HepG2 (cell line): ENCODE measurements around the gene AUH. TPM values are rescaled to one million over a fixed set of nuclear protein-coding genes. Genes with fewer than 3 reads are reported as not detected.

ENCODE experiments used
- CEBPB ChIP-seq: IDR thresholded peaks from 2 replicates; pipeline ENCODE4 v1.6.1; 2011; ENCODE audit warnings: low read depth, low read length, improper control_type of control experiment, borderline replicate concordance
- GTF3A ChIP-seq: sonication (generic); formaldehyde crosslinking; conservative IDR thresholded peaks from 2 replicates; pipeline ENCODE4 v1.4.0; 2020; ENCODE audit warnings: mild to moderate bottlenecking, missing genetic modification reagents
- HDAC2 ChIP-seq: sonication (generic); formaldehyde crosslinking; IDR thresholded peaks from 2 replicates; pipeline ENCODE4 v1.4.0; 2020; ENCODE audit warnings: missing genetic modification reagents
- JUND ChIP-seq: sonication (generic); formaldehyde crosslinking; IDR thresholded peaks from 2 replicates; pipeline ENCODE4 v1.8.0; 2022; ENCODE audit warnings: mild to moderate bottlenecking, missing genetic modification reagents
- KLF13 ChIP-seq: sonication (generic); formaldehyde crosslinking; IDR thresholded peaks from 2 replicates; pipeline ENCODE4 v1.4.0; 2020; ENCODE audit warnings: mild to moderate bottlenecking, missing genetic modification reagents
- MAFG ChIP-seq: sonication (generic); formaldehyde crosslinking; IDR thresholded peaks from 2 replicates; pipeline ENCODE4 v1.5.1; 2020; ENCODE audit warnings: mild to moderate bottlenecking, missing genetic modification reagents
- SIX1 ChIP-seq: sonication (generic); formaldehyde crosslinking; IDR thresholded peaks from 2 replicates; pipeline ENCODE4 v1.4.0; 2020; ENCODE audit warnings: missing genetic modification reagents, borderline replicate concordance
- polyA plus RNA-seq, 8 experiments: library from polyadenylated mRNA; depleted of rRNA in 3 of 8; stranded (reverse) in 7 of 8; unstranded in 1 of 8; fragments of >200 nt; fragmentation: Illumina TruSeq in 4 of 8; extraction: Trizol in 4 of 8; gene quantifications; 2 replicates each; pipeline versions ENCODE4 v1.2.1 to v1.2.3, GENCODE V29; 2011 to 2016; ENCODE audit warnings: low read depth in 4 of 8, missing spikeins in 1 of 8, mixed read lengths in 1 of 8; ENCODE audit not compliant: insufficient read depth in 1 of 8
- total RNA-seq, 5 experiments: library from RNA; depleted of rRNA; stranded (reverse); fragments of >200 nt; fragmentation: Illumina TruSeq; extraction: Trizol; gene quantifications; 2 replicates each; pipeline ENCODE4 v1.2.3, GENCODE V29; 2016; ENCODE audit warnings: low read depth in 1 of 5
- TF ChIP-seq, protein P1 (sequence below): sonication (generic); formaldehyde crosslinking; IDR thresholded peaks from 2 replicates; pipeline ENCODE4 v1.5.0; 2020; ENCODE audit warnings: mild to moderate bottlenecking, missing genetic modification reagents
- TF ChIP-seq, protein P2 (sequence below): sonication (generic); formaldehyde crosslinking; conservative IDR thresholded peaks from 2 replicates; pipeline ENCODE4 v1.4.0; 2020; ENCODE audit warnings: missing genetic modification reagents
- TF ChIP-seq, protein P3 (sequence below): sonication (generic); formaldehyde crosslinking; IDR thresholded peaks from 2 replicates; pipeline ENCODE4 v1.4.0; 2020; ENCODE audit warnings: missing genetic modification reagents, low read depth, mild to moderate bottlenecking, borderline replicate concordance
- TF ChIP-seq, protein P4 (sequence below): conservative IDR thresholded peaks from 2 replicates; pipeline ENCODE4 v1.6.1; 2018; ENCODE audit warnings: missing genetic modification reagents
- TF ChIP-seq, protein P5 (sequence below), 2 experiments: fragments of 450-650 bp in 1 of 2; sonication (generic) in 1 of 2; formaldehyde crosslinking; IDR thresholded peaks; 2 replicates each; pipeline versions ENCODE4 v1.5.0 to v1.8.0; 2020 to 2022; ENCODE audit warnings: mild to moderate bottlenecking in 1 of 2, missing genetic modification reagents in 1 of 2
- TF ChIP-seq, protein P6 (sequence below): sonication (generic); formaldehyde crosslinking; IDR thresholded peaks from 2 replicates; pipeline ENCODE4 v1.8.1; 2023; ENCODE audit warnings: mild to moderate bottlenecking, inconsistent platforms, moderate library complexity, missing genetic modification reagents, borderline replicate concordance
- TF ChIP-seq, protein P7 (sequence below): sonication (generic); formaldehyde crosslinking; conservative IDR thresholded peaks from 2 replicates; pipeline ENCODE4 v1.8.1; 2023; ENCODE audit warnings: missing genetic modification reagents
- TF ChIP-seq, protein P8 (sequence below): sonication (generic); formaldehyde crosslinking; IDR thresholded peaks from 2 replicates; pipeline ENCODE4 v1.4.0; 2020; ENCODE audit warnings: missing genetic modification reagents

The AUH gene
- total and polyA plus RNA-seq, 2 of the 13 experiments (the other 11 are each of a cell fraction or from before 2014, with no cell fraction given): 25.8 to 31.9 TPM

DNA sequence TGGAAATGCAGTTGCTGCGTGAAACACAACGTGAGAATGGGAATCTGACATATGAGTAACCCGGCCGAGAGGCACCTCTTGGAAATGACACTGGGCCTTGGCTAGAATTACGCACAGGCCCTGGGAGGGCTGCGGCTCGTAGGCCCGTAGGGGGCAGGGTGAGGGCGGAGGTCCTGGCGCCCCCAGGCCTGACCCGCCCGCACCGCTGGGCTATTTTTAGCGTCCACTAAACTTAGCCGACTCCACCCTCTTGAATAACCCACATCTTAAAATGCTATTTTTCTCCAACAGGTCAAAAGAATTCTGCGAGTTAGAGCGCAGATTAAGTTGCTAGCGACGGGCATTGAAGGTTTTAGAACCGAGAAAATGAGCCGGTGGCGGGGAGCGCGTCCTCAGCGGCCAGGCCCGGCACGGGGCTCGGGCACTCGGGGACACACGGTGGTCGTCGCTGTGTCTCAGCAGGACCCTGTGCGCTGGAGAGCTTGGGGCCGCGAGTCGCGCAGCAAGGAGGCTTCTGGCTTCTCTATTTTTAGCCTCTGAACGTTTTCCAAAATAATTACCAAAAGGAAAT is 168.5 kb downstream of the AUH start (continued):
- TF ChIP-seq, protein P1, sequence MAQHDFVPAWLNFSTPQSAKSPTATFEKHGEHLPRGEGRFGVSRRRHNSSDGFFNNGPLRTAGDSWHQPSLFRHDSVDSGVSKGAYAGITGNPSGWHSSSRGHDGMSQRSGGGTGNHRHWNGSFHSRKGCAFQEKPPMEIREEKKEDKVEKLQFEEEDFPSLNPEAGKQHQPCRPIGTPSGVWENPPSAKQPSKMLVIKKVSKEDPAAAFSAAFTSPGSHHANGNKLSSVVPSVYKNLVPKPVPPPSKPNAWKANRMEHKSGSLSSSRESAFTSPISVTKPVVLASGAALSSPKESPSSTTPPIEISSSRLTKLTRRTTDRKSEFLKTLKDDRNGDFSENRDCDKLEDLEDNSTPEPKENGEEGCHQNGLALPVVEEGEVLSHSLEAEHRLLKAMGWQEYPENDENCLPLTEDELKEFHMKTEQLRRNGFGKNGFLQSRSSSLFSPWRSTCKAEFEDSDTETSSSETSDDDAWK (CRISPR knock-in tag): no peak
- TF ChIP-seq GTF3A (CRISPR knock-in tag) (no peak), SIX1 (CRISPR knock-in tag) (peak; percentile 74), KLF13 (CRISPR knock-in tag) (no peak), JUND (CRISPR knock-in tag) (peak; percentile 65; the same call in 1 of the 2 replicates), HDAC2 (CRISPR knock-in tag) (0 out of 2 replicates have a peak, but pooled peaks have one; percentile 24), CEBPB (0 out of 2 replicates have a peak, but pooled peaks have one; percentile 15), MAFG (no peak)
- TF ChIP-seq, protein P2, sequence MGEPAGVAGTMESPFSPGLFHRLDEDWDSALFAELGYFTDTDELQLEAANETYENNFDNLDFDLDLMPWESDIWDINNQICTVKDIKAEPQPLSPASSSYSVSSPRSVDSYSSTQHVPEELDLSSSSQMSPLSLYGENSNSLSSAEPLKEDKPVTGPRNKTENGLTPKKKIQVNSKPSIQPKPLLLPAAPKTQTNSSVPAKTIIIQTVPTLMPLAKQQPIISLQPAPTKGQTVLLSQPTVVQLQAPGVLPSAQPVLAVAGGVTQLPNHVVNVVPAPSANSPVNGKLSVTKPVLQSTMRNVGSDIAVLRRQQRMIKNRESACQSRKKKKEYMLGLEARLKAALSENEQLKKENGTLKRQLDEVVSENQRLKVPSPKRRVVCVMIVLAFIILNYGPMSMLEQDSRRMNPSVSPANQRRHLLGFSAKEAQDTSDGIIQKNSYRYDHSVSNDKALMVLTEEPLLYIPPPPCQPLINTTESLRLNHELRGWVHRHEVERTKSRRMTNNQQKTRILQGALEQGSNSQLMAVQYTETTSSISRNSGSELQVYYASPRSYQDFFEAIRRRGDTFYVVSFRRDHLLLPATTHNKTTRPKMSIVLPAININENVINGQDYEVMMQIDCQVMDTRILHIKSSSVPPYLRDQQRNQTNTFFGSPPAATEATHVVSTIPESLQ (CRISPR knock-in tag): no peak
- TF ChIP-seq, protein P3, sequence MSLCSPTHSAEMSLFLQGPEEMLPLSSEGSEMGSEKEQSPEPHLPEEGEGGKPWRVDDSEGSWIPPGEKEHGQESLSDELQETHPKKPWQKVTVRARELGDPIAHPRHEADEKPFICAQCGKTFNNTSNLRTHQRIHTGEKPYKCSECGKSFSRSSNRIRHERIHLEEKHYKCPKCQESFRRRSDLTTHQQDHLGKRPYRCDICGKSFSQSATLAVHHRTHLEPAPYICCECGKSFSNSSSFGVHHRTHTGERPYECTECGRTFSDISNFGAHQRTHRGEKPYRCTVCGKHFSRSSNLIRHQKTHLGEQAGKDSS (CRISPR knock-in tag): no peak
- TF ChIP-seq, protein P4, sequence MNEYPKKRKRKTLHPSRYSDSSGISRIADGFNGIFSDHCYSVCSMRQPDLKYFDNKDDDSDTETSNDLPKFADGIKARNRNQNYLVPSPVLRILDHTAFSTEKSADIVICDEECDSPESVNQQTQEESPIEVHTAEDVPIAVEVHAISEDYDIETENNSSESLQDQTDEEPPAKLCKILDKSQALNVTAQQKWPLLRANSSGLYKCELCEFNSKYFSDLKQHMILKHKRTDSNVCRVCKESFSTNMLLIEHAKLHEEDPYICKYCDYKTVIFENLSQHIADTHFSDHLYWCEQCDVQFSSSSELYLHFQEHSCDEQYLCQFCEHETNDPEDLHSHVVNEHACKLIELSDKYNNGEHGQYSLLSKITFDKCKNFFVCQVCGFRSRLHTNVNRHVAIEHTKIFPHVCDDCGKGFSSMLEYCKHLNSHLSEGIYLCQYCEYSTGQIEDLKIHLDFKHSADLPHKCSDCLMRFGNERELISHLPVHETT (CRISPR knock-in tag): 0 out of 2 replicates have a peak, but pooled peaks have one; percentile 45
- TF ChIP-seq, protein P5, sequence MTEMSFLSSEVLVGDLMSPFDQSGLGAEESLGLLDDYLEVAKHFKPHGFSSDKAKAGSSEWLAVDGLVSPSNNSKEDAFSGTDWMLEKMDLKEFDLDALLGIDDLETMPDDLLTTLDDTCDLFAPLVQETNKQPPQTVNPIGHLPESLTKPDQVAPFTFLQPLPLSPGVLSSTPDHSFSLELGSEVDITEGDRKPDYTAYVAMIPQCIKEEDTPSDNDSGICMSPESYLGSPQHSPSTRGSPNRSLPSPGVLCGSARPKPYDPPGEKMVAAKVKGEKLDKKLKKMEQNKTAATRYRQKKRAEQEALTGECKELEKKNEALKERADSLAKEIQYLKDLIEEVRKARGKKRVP (CRISPR knock-in tag; IDR thresholded peaks at IDR 0.05): peak in 1 of 2 experiments; percentile 68; a peak in 2 of 4 replicates
- TF ChIP-seq, protein P6, sequence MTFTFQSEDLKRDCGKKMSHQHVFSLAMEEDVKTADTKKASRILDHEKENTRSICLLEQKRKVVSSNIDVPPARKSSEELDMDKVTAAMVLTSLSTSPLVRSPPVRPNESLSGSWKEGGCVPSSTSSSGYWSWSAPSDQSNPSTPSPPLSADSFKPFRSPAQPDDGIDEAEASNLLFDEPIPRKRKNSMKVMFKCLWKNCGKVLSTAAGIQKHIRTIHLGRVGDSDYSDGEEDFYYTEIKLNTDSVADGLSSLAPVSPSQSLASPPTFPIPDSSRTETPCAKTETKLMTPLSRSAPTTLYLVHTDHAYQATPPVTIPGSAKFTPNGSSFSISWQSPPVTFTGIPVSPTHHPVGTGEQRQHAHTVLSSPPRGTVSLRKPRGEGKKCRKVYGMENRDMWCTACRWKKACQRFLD (CRISPR knock-in tag): no peak
- TF ChIP-seq, protein P7, sequence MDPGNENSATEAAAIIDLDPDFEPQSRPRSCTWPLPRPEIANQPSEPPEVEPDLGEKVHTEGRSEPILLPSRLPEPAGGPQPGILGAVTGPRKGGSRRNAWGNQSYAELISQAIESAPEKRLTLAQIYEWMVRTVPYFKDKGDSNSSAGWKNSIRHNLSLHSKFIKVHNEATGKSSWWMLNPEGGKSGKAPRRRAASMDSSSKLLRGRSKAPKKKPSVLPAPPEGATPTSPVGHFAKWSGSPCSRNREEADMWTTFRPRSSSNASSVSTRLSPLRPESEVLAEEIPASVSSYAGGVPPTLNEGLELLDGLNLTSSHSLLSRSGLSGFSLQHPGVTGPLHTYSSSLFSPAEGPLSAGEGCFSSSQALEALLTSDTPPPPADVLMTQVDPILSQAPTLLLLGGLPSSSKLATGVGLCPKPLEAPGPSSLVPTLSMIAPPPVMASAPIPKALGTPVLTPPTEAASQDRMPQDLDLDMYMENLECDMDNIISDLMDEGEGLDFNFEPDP (CRISPR knock-in tag): no peak
- TF ChIP-seq, protein P8, sequence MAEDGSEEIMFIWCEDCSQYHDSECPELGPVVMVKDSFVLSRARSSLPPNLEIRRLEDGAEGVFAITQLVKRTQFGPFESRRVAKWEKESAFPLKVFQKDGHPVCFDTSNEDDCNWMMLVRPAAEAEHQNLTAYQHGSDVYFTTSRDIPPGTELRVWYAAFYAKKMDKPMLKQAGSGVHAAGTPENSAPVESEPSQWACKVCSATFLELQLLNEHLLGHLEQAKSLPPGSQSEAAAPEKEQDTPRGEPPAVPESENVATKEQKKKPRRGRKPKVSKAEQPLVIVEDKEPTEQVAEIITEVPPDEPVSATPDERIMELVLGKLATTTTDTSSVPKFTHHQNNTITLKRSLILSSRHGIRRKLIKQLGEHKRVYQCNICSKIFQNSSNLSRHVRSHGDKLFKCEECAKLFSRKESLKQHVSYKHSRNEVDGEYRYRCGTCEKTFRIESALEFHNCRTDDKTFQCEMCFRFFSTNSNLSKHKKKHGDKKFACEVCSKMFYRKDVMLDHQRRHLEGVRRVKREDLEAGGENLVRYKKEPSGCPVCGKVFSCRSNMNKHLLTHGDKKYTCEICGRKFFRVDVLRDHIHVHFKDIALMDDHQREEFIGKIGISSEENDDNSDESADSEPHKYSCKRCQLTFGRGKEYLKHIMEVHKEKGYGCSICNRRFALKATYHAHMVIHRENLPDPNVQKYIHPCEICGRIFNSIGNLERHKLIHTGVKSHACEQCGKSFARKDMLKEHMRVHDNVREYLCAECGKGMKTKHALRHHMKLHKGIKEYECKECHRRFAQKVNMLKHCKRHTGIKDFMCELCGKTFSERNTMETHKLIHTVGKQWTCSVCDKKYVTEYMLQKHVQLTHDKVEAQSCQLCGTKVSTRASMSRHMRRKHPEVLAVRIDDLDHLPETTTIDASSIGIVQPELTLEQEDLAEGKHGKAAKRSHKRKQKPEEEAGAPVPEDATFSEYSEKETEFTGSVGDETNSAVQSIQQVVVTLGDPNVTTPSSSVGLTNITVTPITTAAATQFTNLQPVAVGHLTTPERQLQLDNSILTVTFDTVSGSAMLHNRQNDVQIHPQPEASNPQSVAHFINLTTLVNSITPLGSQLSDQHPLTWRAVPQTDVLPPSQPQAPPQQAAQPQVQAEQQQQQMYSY: no peak
